GM12878 (cell line): Measurements from ENCODE around the gene MCF2L2. TPM values are rescaled to one million over a fixed set of nuclear protein-coding genes. Genes with fewer than 3 reads are reported as not detected.

Experiments used
- CREB1 ChIP-seq: IDR thresholded peaks from 2 replicates; pipeline ENCODE4 v1.6.1; 2012; ENCODE audit warnings: low read depth, mild to moderate bottlenecking, inconsistent platforms
- EGR1 ChIP-seq, 2 experiments: IDR thresholded peaks; 1 replicate in 1 of 2; 2 replicates in 1 of 2; pipeline ENCODE4 v1.6.1; 2011 to 2012; ENCODE audit warnings: low read depth in 2 of 2, low read length in 2 of 2, borderline replicate concordance in 1 of 2, mild to moderate bottlenecking in 1 of 2, moderate library complexity in 1 of 2
- FOXM1 ChIP-seq: IDR thresholded peaks from 2 replicates; pipeline ENCODE4 v1.6.1; 2012; ENCODE audit warnings: low read depth, mild to moderate bottlenecking, inconsistent platforms, low read length, moderate library complexity
- HDAC6 ChIP-seq: fragments of 200-600 bp; sonication (generic); IDR thresholded peaks from one replicate; pipeline ENCODE4 v1.8.0; 2017; ENCODE audit warnings: antibody characterized with exemption; ENCODE audit not compliant: unreplicated experiment
- IRF4 ChIP-seq: IDR thresholded peaks from 2 replicates; pipeline ENCODE4 v1.6.1; 2011; ENCODE audit warnings: low read depth, low read length
- KLF5 ChIP-seq: fragments of 450-650 bp; IDR thresholded peaks from 2 replicates; pipeline ENCODE4 v1.6.1; 2014; ENCODE audit warnings: mild to moderate bottlenecking; ENCODE audit not compliant: partially characterized antibody
- MEF2A ChIP-seq: IDR thresholded peaks from 2 replicates; pipeline ENCODE4 v1.6.1; 2011; ENCODE audit warnings: low read depth, mild to moderate bottlenecking, low read length, moderate library complexity; ENCODE audit not compliant: insufficient read depth
- MXI1 ChIP-seq: fragments of 150-350 bp; IDR thresholded peaks from 2 replicates; pipeline ENCODE4 v1.6.1; 2011; ENCODE audit warnings: low read depth, mild to moderate bottlenecking, inconsistent platforms, low read length, improper control_type of control experiment
- NBN ChIP-seq: fragments of 450-650 bp; IDR thresholded peaks from 2 replicates; pipeline ENCODE4 v1.6.1; 2016
- PAX5 ChIP-seq: IDR thresholded peaks from 2 replicates; pipeline ENCODE4 v1.6.1; 2011; ENCODE audit warnings: low read depth, low read length, borderline replicate concordance
- POLR2A ChIP-seq: IDR thresholded peaks from 2 replicates; pipeline ENCODE4 v1.6.1; 2011; ENCODE audit warnings: low read depth, mild to moderate bottlenecking, low read length
- SIX5 ChIP-seq: IDR thresholded peaks from 2 replicates; pipeline ENCODE4 v1.6.1; 2011; ENCODE audit warnings: mild to moderate bottlenecking, low read depth, low read length, moderate library complexity; ENCODE audit not compliant: severe bottlenecking
- SMAD5 ChIP-seq: IDR thresholded peaks from 2 replicates; pipeline ENCODE4 v1.6.1; 2016; ENCODE audit warnings: antibody characterized with exemption, low read depth
- SREBF2 ChIP-seq: IDR thresholded peaks from 2 replicates; pipeline ENCODE4 v1.6.1; 2012; ENCODE audit warnings: mild to moderate bottlenecking, low read length
- TCF3 ChIP-seq: IDR thresholded peaks from 2 replicates; pipeline ENCODE4 v1.6.1; 2012; ENCODE audit warnings: low read depth, mild to moderate bottlenecking, low read length, borderline replicate concordance; ENCODE audit not compliant: insufficient read depth
- ZNF687 ChIP-seq: fragments of 450-650 bp; IDR thresholded peaks from 2 replicates; pipeline ENCODE4 v1.6.1; 2017; ENCODE audit warnings: mild to moderate bottlenecking, moderate library complexity
- polyA plus RNA-seq, 11 experiments: library from polyadenylated mRNA; depleted of rRNA in 4 of 11; unstranded in 6 of 11; stranded (reverse) in 5 of 11; fragments of >200 nt; fragmentation: Nextera tagmentation in 4 of 11; fragmentation: Illumina TruSeq in 1 of 11; extraction: Ambion mirVana in 4 of 11; extraction: Trizol in 1 of 11; gene quantifications; 1 replicate in 1 of 11; 2 replicates in 10 of 11; pipeline versions ENCODE4 v1.2.1 to v1.2.3, GENCODE V29; 2011 to 2016; ENCODE audit warnings: inconsistent platforms in 2 of 11, missing spikeins in 2 of 11, low read depth in 1 of 11
- total RNA-seq, 4 experiments: library from RNA; depleted of rRNA in 3 of 4; stranded (reverse); fragments of >200 nt in 3 of 4; fragmentation: Illumina TruSeq in 1 of 4; extraction: Trizol in 1 of 4; gene quantifications; 2 replicates each; pipeline versions ENCODE4 v1.2.1 to v1.2.3, GENCODE V29; 2013 to 2021
- TF ChIP-seq, protein P1 (sequence below): fragments of 450-650 bp; IDR thresholded peaks from 2 replicates; pipeline ENCODE4 v1.6.1; 2016; ENCODE audit warnings: mild to moderate bottlenecking
- TF ChIP-seq, protein P2 (sequence below): fragments of 450-650 bp; IDR thresholded peaks from 2 replicates; pipeline ENCODE4 v1.6.1; 2018; ENCODE audit warnings: mild to moderate bottlenecking, low read depth, moderate library complexity; ENCODE audit not compliant: partially characterized antibody
- TF ChIP-seq, protein P3 (sequence below): IDR thresholded peaks from 2 replicates; pipeline ENCODE4 v1.6.1; 2012; ENCODE audit warnings: low read length, inconsistent platforms

Gene MCF2L2
- total and polyA plus RNA-seq, 10 of the 15 experiments (the other 5 are each of a cell fraction or from before 2014, with no cell fraction given): 0.37 to 2.8 (median 1.4) TPM

DNA sequence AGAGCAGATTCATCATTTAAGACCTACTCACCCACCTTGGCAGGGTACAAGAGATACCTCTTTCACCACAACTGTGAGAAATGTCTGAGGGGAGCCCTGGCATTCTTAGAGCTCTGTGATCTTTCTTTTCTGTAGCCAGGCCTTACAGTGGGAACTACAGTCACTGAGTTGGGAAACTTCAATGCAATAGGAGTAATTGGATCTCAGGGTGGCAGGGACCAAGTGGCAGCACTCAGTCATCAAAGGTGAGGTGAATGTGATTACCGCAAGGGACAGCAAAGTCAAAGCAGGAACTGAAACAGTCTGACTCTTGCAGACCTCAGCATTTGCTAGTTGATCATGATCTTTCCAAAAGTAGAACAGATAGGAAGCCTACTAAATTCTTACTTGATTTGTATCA is 7.2 kb upstream of the MCF2L2 start (continued):
- TF ChIP-seq, protein P1, sequence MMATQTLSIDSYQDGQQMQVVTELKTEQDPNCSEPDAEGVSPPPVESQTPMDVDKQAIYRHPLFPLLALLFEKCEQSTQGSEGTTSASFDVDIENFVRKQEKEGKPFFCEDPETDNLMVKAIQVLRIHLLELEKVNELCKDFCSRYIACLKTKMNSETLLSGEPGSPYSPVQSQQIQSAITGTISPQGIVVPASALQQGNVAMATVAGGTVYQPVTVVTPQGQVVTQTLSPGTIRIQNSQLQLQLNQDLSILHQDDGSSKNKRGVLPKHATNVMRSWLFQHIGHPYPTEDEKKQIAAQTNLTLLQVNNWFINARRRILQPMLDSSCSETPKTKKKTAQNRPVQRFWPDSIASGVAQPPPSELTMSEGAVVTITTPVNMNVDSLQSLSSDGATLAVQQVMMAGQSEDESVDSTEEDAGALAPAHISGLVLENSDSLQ: peak; percentile 58; the same call in 1 of the 2 replicates
- TF ChIP-seq EGR1 (IDR thresholded peaks at IDR 0.05; ENCODE audit: borderline replicate concordance in 1 of 2, low read depth in 2 of 2, low read length in 2 of 2) (no peak), PAX5 (no peak), NBN (peak; percentile 46; the same call in 1 of the 2 replicates), SIX5 (no peak), MXI1 (no peak), TCF3 (no peak), HDAC6 (no peak), SREBF2 (no peak), IRF4 (peak; percentile 82), SMAD5 (no peak), POLR2A (no peak), FOXM1 (no peak), MEF2A (0 out of 2 replicates have a peak, but pooled peaks have one; percentile 36), CREB1 (peak; percentile 40; the same call in 1 of the 2 replicates), KLF5 (no peak), ZNF687 (no peak)
- TF ChIP-seq, protein P2, sequence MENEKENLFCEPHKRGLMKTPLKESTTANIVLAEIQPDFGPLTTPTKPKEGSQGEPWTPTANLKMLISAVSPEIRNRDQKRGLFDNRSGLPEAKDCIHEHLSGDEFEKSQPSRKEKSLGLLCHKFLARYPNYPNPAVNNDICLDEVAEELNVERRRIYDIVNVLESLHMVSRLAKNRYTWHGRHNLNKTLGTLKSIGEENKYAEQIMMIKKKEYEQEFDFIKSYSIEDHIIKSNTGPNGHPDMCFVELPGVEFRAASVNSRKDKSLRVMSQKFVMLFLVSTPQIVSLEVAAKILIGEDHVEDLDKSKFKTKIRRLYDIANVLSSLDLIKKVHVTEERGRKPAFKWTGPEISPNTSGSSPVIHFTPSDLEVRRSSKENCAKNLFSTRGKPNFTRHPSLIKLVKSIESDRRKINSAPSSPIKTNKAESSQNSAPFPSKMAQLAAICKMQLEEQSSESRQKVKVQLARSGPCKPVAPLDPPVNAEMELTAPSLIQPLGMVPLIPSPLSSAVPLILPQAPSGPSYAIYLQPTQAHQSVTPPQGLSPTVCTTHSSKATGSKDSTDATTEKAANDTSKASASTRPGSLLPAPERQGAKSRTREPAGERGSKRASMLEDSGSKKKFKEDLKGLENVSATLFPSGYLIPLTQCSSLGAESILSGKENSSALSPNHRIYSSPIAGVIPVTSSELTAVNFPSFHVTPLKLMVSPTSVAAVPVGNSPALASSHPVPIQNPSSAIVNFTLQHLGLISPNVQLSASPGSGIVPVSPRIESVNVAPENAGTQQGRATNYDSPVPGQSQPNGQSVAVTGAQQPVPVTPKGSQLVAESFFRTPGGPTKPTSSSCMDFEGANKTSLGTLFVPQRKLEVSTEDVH: no peak
- TF ChIP-seq, protein P3, sequence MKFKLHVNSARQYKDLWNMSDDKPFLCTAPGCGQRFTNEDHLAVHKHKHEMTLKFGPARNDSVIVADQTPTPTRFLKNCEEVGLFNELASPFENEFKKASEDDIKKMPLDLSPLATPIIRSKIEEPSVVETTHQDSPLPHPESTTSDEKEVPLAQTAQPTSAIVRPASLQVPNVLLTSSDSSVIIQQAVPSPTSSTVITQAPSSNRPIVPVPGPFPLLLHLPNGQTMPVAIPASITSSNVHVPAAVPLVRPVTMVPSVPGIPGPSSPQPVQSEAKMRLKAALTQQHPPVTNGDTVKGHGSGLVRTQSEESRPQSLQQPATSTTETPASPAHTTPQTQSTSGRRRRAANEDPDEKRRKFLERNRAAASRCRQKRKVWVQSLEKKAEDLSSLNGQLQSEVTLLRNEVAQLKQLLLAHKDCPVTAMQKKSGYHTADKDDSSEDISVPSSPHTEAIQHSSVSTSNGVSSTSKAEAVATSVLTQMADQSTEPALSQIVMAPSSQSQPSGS: no peak
